Measurements from ENCODE around the gene RBM44.

Gene RBM44

DNA sequence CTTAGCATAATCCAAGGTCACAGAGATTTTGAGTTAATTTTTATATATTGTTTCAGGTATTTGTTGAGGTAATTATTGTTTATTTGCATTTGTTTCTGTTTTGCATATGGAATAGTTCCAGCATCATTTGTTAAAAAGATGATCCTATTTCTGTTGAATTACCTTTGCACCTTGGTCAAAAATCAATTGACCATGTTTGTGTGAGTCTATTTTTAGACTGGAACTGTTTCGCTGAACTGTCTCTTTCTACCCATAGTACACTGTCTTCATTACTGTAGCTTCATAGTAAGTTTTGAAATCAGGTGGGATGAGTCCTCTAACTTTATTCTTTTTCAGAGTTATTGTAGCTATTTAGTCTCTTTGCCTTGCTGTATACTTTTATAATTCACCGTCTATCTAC is 31.9 kb downstream of the RBM44 start:
- TF ChIP-seq, protein P1, sequence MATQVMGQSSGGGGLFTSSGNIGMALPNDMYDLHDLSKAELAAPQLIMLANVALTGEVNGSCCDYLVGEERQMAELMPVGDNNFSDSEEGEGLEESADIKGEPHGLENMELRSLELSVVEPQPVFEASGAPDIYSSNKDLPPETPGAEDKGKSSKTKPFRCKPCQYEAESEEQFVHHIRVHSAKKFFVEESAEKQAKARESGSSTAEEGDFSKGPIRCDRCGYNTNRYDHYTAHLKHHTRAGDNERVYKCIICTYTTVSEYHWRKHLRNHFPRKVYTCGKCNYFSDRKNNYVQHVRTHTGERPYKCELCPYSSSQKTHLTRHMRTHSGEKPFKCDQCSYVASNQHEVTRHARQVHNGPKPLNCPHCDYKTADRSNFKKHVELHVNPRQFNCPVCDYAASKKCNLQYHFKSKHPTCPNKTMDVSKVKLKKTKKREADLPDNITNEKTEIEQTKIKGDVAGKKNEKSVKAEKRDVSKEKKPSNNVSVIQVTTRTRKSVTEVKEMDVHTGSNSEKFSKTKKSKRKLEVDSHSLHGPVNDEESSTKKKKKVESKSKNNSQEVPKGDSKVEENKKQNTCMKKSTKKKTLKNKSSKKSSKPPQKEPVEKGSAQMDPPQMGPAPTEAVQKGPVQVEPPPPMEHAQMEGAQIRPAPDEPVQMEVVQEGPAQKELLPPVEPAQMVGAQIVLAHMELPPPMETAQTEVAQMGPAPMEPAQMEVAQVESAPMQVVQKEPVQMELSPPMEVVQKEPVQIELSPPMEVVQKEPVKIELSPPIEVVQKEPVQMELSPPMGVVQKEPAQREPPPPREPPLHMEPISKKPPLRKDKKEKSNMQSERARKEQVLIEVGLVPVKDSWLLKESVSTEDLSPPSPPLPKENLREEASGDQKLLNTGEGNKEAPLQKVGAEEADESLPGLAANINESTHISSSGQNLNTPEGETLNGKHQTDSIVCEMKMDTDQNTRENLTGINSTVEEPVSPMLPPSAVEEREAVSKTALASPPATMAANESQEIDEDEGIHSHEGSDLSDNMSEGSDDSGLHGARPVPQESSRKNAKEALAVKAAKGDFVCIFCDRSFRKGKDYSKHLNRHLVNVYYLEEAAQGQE (IDR thresholded peaks at IDR 0.05; ENCODE audit: insufficient replicate concordance, low read depth): no peak
- no peak for TF ChIP-seq SPI1 (IDR thresholded peaks at IDR 0.05; ENCODE audit: borderline replicate concordance, low read depth)
- TF ChIP-seq POLR2AphosphoS5 (IDR thresholded peaks at IDR 0.05; ENCODE audit: low read depth): no peak
- no peak for TF ChIP-seq GABPA (IDR thresholded peaks at IDR 0.05; ENCODE audit: low read depth)
- TF ChIP-seq, protein P2, sequence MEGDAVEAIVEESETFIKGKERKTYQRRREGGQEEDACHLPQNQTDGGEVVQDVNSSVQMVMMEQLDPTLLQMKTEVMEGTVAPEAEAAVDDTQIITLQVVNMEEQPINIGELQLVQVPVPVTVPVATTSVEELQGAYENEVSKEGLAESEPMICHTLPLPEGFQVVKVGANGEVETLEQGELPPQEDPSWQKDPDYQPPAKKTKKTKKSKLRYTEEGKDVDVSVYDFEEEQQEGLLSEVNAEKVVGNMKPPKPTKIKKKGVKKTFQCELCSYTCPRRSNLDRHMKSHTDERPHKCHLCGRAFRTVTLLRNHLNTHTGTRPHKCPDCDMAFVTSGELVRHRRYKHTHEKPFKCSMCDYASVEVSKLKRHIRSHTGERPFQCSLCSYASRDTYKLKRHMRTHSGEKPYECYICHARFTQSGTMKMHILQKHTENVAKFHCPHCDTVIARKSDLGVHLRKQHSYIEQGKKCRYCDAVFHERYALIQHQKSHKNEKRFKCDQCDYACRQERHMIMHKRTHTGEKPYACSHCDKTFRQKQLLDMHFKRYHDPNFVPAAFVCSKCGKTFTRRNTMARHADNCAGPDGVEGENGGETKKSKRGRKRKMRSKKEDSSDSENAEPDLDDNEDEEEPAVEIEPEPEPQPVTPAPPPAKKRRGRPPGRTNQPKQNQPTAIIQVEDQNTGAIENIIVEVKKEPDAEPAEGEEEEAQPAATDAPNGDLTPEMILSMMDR (IDR thresholded peaks at IDR 0.05; ENCODE audit: insufficient read depth, low read length): no peak
- H3K4me3 ChIP-seq (replicated peaks; ENCODE audit: insufficient read depth, low read length): no peak overlapping the region
- H3K27ac ChIP-seq (replicated peaks): no peak overlapping the region
- DNase-seq (ENCODE audit: low read depth in 1 of 2, low spot score in 1 of 2): no peak
- H3K27me3 ChIP-seq (ENCODE audit: insufficient read depth, poor library complexity, severe bottlenecking): no peaks in the 10 kb centered on the region

DNA sequence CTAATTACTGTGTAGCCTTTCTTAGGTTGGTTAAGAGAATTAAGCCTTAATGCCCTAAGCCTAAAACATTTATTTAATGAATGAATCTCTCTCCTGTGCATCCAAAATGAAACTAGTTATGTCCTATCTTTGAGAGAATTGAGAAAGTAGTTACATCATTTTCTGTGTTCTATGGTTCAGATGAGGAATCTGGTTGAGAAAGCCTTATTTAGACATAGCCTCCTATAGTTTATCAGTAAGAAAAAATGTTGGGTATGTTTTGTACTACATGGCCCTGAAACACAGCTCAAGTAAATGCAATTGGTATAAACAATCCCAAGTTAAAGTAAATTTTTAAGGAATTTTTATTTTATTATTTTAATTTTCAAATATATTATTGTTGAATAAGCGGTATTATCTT is 35.0 kb downstream of the RBM44 start:
- Histone ChIP-seq H3K4me3 (replicated peaks; ENCODE audit: insufficient read depth, low read length) (no peak overlapping the region), H3K27me3 (ENCODE audit: insufficient read depth, poor library complexity, severe bottlenecking) (no peaks in the 10 kb centered on the region), H3K27ac (replicated peaks) (no peak overlapping the region)
- TF ChIP-seq SPI1 (IDR thresholded peaks at IDR 0.05; ENCODE audit: borderline replicate concordance, low read depth) (no peak), POLR2AphosphoS5 (IDR thresholded peaks at IDR 0.05; ENCODE audit: low read depth) (no peak), GABPA (IDR thresholded peaks at IDR 0.05; ENCODE audit: low read depth) (no peak)
- TF ChIP-seq, protein P1 (IDR thresholded peaks at IDR 0.05; ENCODE audit: insufficient replicate concordance, low read depth): no peak
- TF ChIP-seq, protein P2 (IDR thresholded peaks at IDR 0.05; ENCODE audit: insufficient read depth, low read length): no peak
- no peak for DNase-seq (ENCODE audit: low read depth in 1 of 2, low spot score in 1 of 2)

DNA sequence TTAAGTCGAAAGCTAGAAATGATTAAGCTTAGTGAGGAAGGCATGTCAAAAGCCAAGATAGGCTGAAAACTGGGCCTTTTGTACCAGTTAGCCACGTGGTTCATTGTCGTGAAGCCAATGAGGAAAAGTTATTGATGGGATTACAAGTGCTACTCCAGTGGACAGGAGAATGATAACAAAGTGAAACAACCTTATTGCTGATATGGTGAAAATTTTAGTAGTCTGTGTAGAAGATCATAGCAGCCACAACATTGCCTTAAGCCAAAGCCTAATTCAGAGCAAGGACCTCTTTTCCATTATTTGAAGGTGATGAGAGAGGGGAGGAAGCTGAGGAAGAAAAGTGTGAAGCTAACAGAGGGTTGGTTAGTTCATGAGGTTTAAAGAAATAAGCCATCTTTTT is 36.8 kb downstream of the RBM44 start:
- TF ChIP-seq POLR2AphosphoS5 (IDR thresholded peaks at IDR 0.05; ENCODE audit: low read depth) (no peak), GABPA (IDR thresholded peaks at IDR 0.05; ENCODE audit: low read depth) (no peak), SPI1 (IDR thresholded peaks at IDR 0.05; ENCODE audit: borderline replicate concordance, low read depth) (no peak)
- TF ChIP-seq, protein P2 (IDR thresholded peaks at IDR 0.05; ENCODE audit: insufficient read depth, low read length): no peak
- TF ChIP-seq, protein P1 (IDR thresholded peaks at IDR 0.05; ENCODE audit: insufficient replicate concordance, low read depth): no peak
- no peak overlapping the region for H3K27ac ChIP-seq (replicated peaks)
- DNase-seq (ENCODE audit: low read depth in 1 of 2, low spot score in 1 of 2): no peak

More for the DNA sequence above, 36.8 kb downstream of the RBM44 start:
- no peak overlapping the region for H3K4me3 ChIP-seq (replicated peaks; ENCODE audit: insufficient read depth, low read length)
- H3K27me3 ChIP-seq (ENCODE audit: insufficient read depth, poor library complexity, severe bottlenecking): no peaks in the 10 kb centered on the region
